Measurements from ENCODE around the gene ZNF83.

ZNF83 gene

GRCh38 chr19:52567921-52568320 lies 70.2 kb downstream of the ZNF83 start:
- TF ChIP-seq ZNF274 (IDR thresholded peaks at IDR 0.05; ENCODE audit: low read depth, low read length), result no peak
- no peak overlapping the region for H3K4me3 ChIP-seq (ENCODE audit: low read length)

GRCh38 chr19:52566588-52566987 lies 71.6 kb downstream of the ZNF83 start:
- H3K4me3 ChIP-seq (ENCODE audit: low read length), result no peak overlapping the region
- no peak for TF ChIP-seq ZNF274 (IDR thresholded peaks at IDR 0.05; ENCODE audit: low read depth, low read length)

- no peak overlapping the region for H3K4me3 ChIP-seq (ENCODE audit: low read length)
These were observed 72.0 kb downstream of the ZNF83 start for GRCh38 chr19:52566121-52566520.

More at GRCh38 chr19:52566121-52566520, 72.0 kb downstream of the ZNF83 start:
- TF ChIP-seq ZNF274 (IDR thresholded peaks at IDR 0.05; ENCODE audit: low read depth, low read length), result no peak
